Chondrocyte (in vitro differentiated cells): ENCODE results near the gene HSPB3. TPM values are rescaled to one million over a fixed set of nuclear protein-coding genes. Genes with fewer than 3 reads are reported as not detected.
A peak's percentile ranks its signal among the peaks of the same experiment; 100 is the strongest.

Experiments
- DNase-seq: peaks from one replicate; pipeline ENCODE4 v3.0.0; 2021; ENCODE audit warnings: mixed read lengths, low spot score
- H3K27ac Mint-ChIP-seq: one replicate; pipeline ENCODE4 v1.8.0; 2021; ENCODE audit warnings: mild to moderate bottlenecking, moderate library complexity, mixed read lengths; ENCODE audit not compliant: unreplicated experiment
- H3K27me3 Mint-ChIP-seq: 2 replicates; pipeline ENCODE4 v1.8.0; 2021; ENCODE audit warnings: low read depth, mixed read lengths
- H3K36me3 Mint-ChIP-seq: 2 replicates; pipeline ENCODE4 v1.8.0; 2021; ENCODE audit warnings: low read depth, mixed read lengths
- H3K4me1 Mint-ChIP-seq: 2 replicates; pipeline ENCODE4 v1.8.0; 2021; ENCODE audit warnings: low read depth, mild to moderate bottlenecking, mixed read lengths
- H3K4me3 Mint-ChIP-seq: one replicate; pipeline ENCODE4 v1.8.0; 2021; ENCODE audit warnings: mild to moderate bottlenecking, moderate library complexity, mixed read lengths; ENCODE audit not compliant: unreplicated experiment
- H3K9me3 Mint-ChIP-seq: 2 replicates; pipeline ENCODE4 v1.8.0; 2021; ENCODE audit warnings: low read depth, mixed read lengths
- long read RNA-seq: library from polyadenylated mRNA; stranded (forward); transcript quantifications from one replicate; pipeline ENCODE4 v2.0.0, GENCODE V29; 2021
- total RNA-seq: library from RNA; stranded (reverse); gene quantifications from 3 replicates; pipeline ENCODE4 v1.2.1, GENCODE V29; 2021
- TF ChIP-seq, protein P1 (sequence below): fragments of 200-600 bp; sonication (generic); IDR thresholded peaks from 2 replicates; pipeline ENCODE4 v1.5.0; 2021; ENCODE audit warnings: antibody characterized with exemption, mild to moderate bottlenecking, moderate library complexity

Gene HSPB3, protein sequence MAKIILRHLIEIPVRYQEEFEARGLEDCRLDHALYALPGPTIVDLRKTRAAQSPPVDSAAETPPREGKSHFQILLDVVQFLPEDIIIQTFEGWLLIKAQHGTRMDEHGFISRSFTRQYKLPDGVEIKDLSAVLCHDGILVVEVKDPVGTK
- total RNA-seq: 0.37 to 4.8 TPM (median 0.46 TPM) in 3 replicates
- long read RNA-seq, partial matches to known transcripts: 0 of 2 reads
- long read RNA-seq, other reads (novel, unspliced or antisense): 0 of 2 reads

DNA sequence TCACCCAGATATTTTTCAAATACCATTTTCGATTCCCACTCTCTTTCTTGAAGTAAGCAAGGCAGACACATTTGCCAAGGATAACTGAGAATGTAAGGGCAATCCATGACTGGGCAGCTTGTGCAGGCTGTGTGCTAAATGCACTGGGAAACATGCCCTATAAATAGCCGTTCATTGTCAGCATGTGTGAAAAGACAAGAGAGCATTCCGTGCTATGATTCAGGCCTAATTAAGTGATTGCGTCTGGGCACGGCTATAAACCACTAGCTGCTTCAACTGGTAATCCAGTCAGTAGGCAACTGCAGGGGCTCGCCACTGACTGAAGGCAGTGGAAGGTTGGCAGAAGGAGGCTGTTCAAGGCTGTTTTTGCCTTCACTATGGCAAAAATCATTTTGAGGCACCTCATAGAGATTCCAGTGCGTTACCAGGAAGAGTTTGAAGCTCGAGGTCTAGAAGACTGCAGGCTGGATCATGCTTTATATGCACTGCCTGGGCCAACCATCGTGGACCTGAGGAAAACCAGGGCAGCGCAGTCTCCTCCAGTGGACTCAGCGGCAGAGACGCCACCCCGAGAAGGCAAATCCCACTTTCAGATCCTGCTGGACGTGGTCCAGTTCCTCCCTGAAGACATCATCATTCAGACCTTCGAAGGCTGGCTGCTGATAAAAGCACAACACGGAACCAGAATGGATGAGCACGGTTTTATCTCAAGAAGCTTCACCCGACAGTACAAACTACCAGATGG is at the start of gene HSPB3:
TSS of gene HSPB3 (plus strand) at position 287 of the 745 bp plus-strand sequence. CDS start at position 378, 91 bp downstream.
- TF ChIP-seq, protein P1, sequence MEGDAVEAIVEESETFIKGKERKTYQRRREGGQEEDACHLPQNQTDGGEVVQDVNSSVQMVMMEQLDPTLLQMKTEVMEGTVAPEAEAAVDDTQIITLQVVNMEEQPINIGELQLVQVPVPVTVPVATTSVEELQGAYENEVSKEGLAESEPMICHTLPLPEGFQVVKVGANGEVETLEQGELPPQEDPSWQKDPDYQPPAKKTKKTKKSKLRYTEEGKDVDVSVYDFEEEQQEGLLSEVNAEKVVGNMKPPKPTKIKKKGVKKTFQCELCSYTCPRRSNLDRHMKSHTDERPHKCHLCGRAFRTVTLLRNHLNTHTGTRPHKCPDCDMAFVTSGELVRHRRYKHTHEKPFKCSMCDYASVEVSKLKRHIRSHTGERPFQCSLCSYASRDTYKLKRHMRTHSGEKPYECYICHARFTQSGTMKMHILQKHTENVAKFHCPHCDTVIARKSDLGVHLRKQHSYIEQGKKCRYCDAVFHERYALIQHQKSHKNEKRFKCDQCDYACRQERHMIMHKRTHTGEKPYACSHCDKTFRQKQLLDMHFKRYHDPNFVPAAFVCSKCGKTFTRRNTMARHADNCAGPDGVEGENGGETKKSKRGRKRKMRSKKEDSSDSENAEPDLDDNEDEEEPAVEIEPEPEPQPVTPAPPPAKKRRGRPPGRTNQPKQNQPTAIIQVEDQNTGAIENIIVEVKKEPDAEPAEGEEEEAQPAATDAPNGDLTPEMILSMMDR: no peak
- H3K36me3 Mint-ChIP-seq: no peaks in the 10 kb centered on the region
- H3K27ac Mint-ChIP-seq: peak within 1 kb of the TSS; percentile 88
- peak within 1 kb of the TSS; percentile 39 for H3K4me3 Mint-ChIP-seq
- no peaks in the 10 kb centered on the region for H3K27me3 Mint-ChIP-seq
- DNase-seq: no peak
- no peaks in the 10 kb centered on the region for H3K9me3 Mint-ChIP-seq
- H3K4me1 Mint-ChIP-seq: peaks cover 54% of the 10 kb centered on the region

DNA sequence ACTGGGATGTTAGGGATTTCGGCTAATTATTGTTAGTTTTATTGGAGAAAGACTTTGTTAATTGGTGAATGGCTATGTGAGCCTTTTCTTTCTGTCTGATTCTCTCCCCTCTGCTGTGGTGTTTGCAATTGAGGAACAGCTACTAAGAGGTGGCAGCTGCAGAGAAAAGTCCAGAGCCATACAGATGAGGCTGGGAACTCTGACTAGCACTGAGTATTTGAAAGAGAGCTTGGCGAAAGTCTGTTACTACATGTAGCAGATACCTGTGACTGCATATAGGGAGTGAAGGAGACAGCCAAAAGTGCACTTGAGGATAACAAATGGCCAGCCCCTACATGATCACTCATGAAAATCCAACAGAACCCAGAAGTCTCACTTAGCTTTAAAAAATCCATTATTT is 44.3 kb upstream of the HSPB3 start:
- H3K4me1 Mint-ChIP-seq: peaks cover 10% of the 10 kb centered on the region
- peaks cover 4% of the 10 kb centered on the region for H3K9me3 Mint-ChIP-seq
- no peak overlapping the region for H3K4me3 Mint-ChIP-seq
- peaks cover 8% of the 10 kb centered on the region for H3K27me3 Mint-ChIP-seq
- TF ChIP-seq, protein P1: no peak
- no peak for DNase-seq
- H3K36me3 Mint-ChIP-seq: no peaks in the 10 kb centered on the region
- H3K27ac Mint-ChIP-seq: no peak overlapping the region

DNA sequence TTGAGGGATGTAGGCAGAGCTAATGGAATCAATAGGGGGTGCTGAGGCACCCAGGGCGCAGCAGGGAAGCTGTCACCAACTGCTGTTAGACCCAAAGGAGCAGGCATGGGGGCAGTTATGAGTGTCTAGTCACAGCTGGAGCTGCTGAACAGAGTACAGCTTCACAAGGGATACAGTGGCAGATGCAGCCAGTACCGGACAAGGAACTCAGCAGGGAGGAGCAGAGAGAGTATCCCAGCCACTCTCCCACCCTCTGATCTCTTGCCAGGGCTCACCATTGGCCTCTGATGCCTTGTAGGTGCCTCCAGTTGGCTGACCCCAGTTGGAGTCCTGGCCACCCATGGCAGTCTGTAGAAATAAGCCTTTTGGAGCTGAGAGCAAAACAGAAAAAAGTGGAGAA is 42.6 kb upstream of the HSPB3 start:
- Mint-ChIP-seq H3K9me3 (peaks cover 4% of the 10 kb centered on the region), H3K36me3 (no peaks in the 10 kb centered on the region), H3K4me1 (peaks cover 10% of the 10 kb centered on the region), H3K4me3 (no peak overlapping the region), H3K27ac (no peak overlapping the region), H3K27me3 (peaks cover 9% of the 10 kb centered on the region)
- TF ChIP-seq, protein P1: no peak
- no peak for DNase-seq

DNA sequence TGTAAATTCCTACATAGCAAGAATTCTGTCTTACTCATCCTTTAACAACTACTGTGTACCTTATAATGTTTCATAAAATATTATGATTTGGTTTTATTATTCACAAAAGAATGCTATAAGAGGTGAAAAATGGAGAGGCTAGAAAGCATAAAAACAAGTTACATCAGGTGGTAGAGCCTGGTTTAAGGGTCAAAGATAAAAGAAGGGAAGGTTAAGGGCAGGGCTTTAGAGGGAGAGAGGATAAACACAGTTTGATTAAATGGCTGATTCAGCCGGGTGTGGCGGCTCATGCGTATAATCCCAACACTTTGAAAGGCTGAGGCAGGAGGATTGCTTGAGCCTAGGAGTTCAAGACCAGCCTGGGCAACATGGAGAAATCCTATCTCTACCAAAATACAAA is 40.4 kb upstream of the HSPB3 start:
- peaks cover 10% of the 10 kb centered on the region for H3K4me1 Mint-ChIP-seq
- peaks cover 4% of the 10 kb centered on the region for H3K9me3 Mint-ChIP-seq
- H3K36me3 Mint-ChIP-seq: no peaks in the 10 kb centered on the region
- no peak overlapping the region for H3K4me3 Mint-ChIP-seq
- H3K27me3 Mint-ChIP-seq: peaks cover 11% of the 10 kb centered on the region
- H3K27ac Mint-ChIP-seq: no peak overlapping the region
- DNase-seq: no peak
- TF ChIP-seq, protein P1: no peak

DNA sequence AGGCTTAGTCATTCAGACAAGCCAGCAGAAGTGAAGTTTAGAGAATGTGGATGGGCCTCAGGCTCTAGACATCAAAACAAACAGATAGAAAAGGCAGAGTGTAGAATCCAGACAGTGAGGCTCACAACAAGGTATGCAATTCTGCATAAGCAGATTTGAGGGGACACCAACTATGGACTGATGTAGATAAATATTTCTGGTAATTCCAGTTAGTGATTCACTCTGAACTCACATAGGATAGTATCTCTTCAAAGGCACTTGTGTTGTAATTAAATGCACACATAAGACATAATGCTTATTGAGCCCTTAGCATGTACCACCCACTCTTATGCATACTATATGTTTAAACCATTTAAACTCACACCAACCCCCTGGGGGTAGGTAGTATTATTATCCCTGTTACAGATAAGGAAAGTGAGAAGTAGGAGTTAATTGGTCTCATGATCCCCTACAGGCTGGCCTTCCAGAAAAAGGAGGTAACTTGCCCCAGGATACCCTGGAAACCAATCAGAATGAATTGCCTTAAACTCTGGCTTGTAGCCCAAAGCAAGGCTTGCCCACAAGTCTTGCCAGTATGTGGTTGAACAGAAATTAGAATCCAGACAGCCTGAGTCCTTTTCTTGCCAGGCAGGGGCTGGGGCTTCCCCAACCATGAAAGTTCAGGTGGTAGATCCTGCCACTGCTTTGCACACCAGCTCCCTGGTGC is 39.5 kb upstream of the HSPB3 start:
- Mint-ChIP-seq H3K36me3 (no peaks in the 10 kb centered on the region), H3K27me3 (peaks cover 10% of the 10 kb centered on the region), H3K27ac (no peak overlapping the region), H3K4me1 (peaks cover 10% of the 10 kb centered on the region), H3K4me3 (no peak overlapping the region), H3K9me3 (peaks cover 4% of the 10 kb centered on the region)
- DNase-seq: no peak
- TF ChIP-seq, protein P1: no peak
